ENCODE data around the gene EMC8. TPM values are rescaled to one million over a fixed set of nuclear protein-coding genes. Genes with fewer than 3 reads are reported as not detected.

The EMC8 gene
- total and polyA plus RNA-seq, 10 of the 15 experiments (the other 5 are each of a cell fraction or from before 2014, with no cell fraction given): 7.8 to 62.0 (median 33.5) TPM

DNA sequence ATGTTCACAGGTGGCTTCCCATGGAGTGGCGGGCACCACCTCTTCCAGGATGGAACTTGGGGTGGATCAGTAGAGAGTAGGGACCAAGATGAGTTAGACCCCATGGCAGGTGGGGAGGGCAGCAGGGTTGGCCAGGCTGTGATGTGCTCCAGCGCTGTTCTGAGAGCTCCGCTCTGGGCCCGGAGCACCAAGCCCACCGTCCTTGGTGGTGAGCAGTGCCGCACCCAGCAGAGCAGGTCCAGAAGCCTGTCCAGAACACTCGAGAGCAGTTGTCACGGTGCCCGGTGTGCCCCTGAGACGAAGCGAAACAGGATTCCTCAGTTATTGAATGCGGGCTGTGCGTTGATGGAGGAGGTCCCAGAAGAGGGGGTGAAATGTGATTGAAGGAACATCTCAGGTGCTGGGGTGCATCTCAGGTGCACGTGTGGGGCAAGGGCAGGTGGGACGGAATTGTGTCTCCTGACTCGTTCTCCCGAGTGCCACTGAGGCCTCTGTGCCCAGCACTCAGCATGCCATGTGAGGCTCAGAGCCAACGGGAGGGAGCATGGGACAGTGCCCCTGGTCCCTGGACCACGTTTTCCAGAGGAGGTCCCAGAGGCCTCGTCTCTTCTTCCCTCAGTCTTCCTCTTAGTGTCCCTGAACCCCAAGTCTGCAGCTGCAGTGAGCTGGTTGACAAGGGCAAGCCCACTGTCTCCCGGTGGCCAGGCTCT lies 39.7 kb upstream of the EMC8 start:
- Histone ChIP-seq H3K79me2 (ENCODE audit: control insufficient read depth, insufficient read depth, low read length) (no peaks in the 10 kb centered on the region), H3K4me3 (no peak overlapping the region), H3K9me3 (replicated peaks; ENCODE audit: control insufficient read depth, insufficient read depth, low read length) (no peaks in the 10 kb centered on the region; the same call in 2 of the 3 replicates), H3K27me3 (replicated peaks in 1 of 2; ENCODE audit: control insufficient read depth in 2 of 2, insufficient read depth in 2 of 2, low read length in 1 of 2) (peaks cover 2 to 3% of the 10 kb centered on the region in 2 experiments; a peak in 3 of 4 replicates), H4K20me1 (ENCODE audit: control insufficient read depth, insufficient read depth) (no peaks in the 10 kb centered on the region), H3K27ac (ENCODE audit: control insufficient read depth, insufficient read depth) (no peak overlapping the region), H3K36me3 (ENCODE audit: control insufficient read depth in 2 of 2, insufficient read depth in 2 of 2, low read length in 1 of 2) (no peaks in the 10 kb centered on the region), H3K4me2 (ENCODE audit: control insufficient read depth, insufficient read depth) (no peak overlapping the region), H2AFZ (ENCODE audit: control insufficient read depth, low read depth, low read length) (no peak overlapping the region), H3K9ac (ENCODE audit: control insufficient read depth, insufficient read depth, low read length) (no peak overlapping the region), H3K4me1 (ENCODE audit: control insufficient read depth, insufficient read depth, low read length) (no peaks in the 10 kb centered on the region)
- in situ Hi-C loops (cut with MboI) (no loop called here), intact Hi-C loops (cut with micrococcal nuclease; ENCODE audit: unreplicated experiment) (no loop called here)
- RAD21 ChIA-PET (ENCODE audit: unreplicated experiment): interaction anchor here (1.4 kb wide), 1 partner anchor 151 kb away, joined by 3 read pairs; no protein-coding TSS in a partner anchor
- CTCF ChIA-PET: interaction anchor here (1.2 kb wide), 2 partner anchors 18 to 148 kb away, joined by 3 to 4 read pairs; no protein-coding TSS in a partner anchor
- SMC1A ChIA-PET (ENCODE audit: uncharacterized antibody, unreplicated experiment): interaction anchor here (0.5 to 1.0 kb wide), 3 partner anchors 18 to 234 kb away, joined by 3 read pairs; no protein-coding TSS in a partner anchor
- FAIRE-seq (no peak), ATAC-seq (no peak), DNase-seq (ENCODE audit: low read depth, low spot score) (no peak)
- TF ChIP-seq ZNF207 (IDR thresholded peaks at IDR 0.05; ENCODE audit: borderline replicate concordance) (no peak), NR2C2 (IDR thresholded peaks at IDR 0.05; ENCODE audit: borderline replicate concordance, control insufficient read depth, insufficient read length, low read depth) (no peak), CREM (IDR thresholded peaks at IDR 0.05; ENCODE audit: low read depth) (no peak), YY1 (IDR thresholded peaks at IDR 0.05; ENCODE audit: low read depth, low read length) (no peak), SMAD1 (IDR thresholded peaks at IDR 0.05; ENCODE audit: low read depth, partially characterized antibody) (no peak), MEF2A (IDR thresholded peaks at IDR 0.05; ENCODE audit: insufficient read depth, low read depth, low read length) (no peak), CREB1 (IDR thresholded peaks at IDR 0.05; ENCODE audit: low read depth) (no peak)
- 77% methylated on average over 21 of the region's 21 CpGs for WGBS (ENCODE audit: insufficient coverage, insufficient replicate concordance, low lambda C conversion rate, missing lambda C conversion rate)
- POLR2A ChIA-PET: no interaction called here
- BruUV-seq (replicated peaks): no TSS peak

Data from GM12878 (cell line).